Testis (tissue), 3 donors: ENCODE measurements around the gene LDHD. TPM values are rescaled to one million over a fixed set of nuclear protein-coding genes. Genes with fewer than 3 reads are reported as not detected.

ENCODE experiments used
- DNase-seq: peaks from one replicate; pipeline ENCODE4 v3.0.0-alpha.2; 2019
- H3K27ac ChIP-seq, 2 donors: fragments of 200-600 bp; sonication (generic); one replicate each; pipeline ENCODE4 v1.5.1; 2019
- H3K27me3 ChIP-seq: fragments of 200-600 bp; sonication (generic); one replicate; pipeline ENCODE4 v1.5.1; 2019
- H3K36me3 ChIP-seq: fragments of 200-600 bp; sonication (generic); one replicate; pipeline ENCODE4 v1.5.1; 2017; ENCODE audit warnings: low read depth; ENCODE audit errors: missing control alignments
- H3K4me1 ChIP-seq: fragments of 200-600 bp; sonication (generic); one replicate; pipeline ENCODE4 v1.5.1; 2019
- H3K4me3 ChIP-seq, 2 donors: fragments of 200-600 bp; sonication (generic); one replicate each; pipeline ENCODE4 v1.5.1; 2017 to 2019
- H3K9me3 ChIP-seq: fragments of 200-600 bp; sonication (generic); one replicate; pipeline ENCODE4 v1.5.1; 2017
- CTCF ChIP-seq, 3 experiments: fragments of 450-650 bp in 2 of 3; fragments of 200-600 bp in 1 of 3; sonication (generic) in 1 of 3; IDR thresholded peaks; one replicate each; pipeline ENCODE4 v1.5.1; 2016 to 2019; ENCODE audit warnings: antibody characterized with exemption in 3 of 3, mild to moderate bottlenecking in 2 of 3, moderate library complexity in 1 of 3
- POLR2A ChIP-seq: fragments of 450-650 bp; IDR thresholded peaks from one replicate; pipeline ENCODE4 v1.6.1; 2017; ENCODE audit warnings: antibody characterized with exemption, mild to moderate bottlenecking, moderate library complexity
- WGBS, 2 donors: methylation state at CpG; one replicate each; pipeline ENCODE4 v1.1.5; 2018; 5-methylcytosine and 5-hydroxymethylcytosine counted together
- intact Hi-C: fragments of 100-400 bp; cut with DNase I; formaldehyde crosslinking; loops from one replicate; pipeline ENCODE4 v1.15.1; 2023; ENCODE audit warnings: low total_unique reads
- polyA plus RNA-seq: library from polyadenylated mRNA; stranded (reverse); fragments of 350-450 nt; fragmentation: Illumina TruSeq; extraction: RNeasy Lipid Tissue Mini Kit (QIAGEN cat#74804); gene quantifications from one replicate; pipeline ENCODE4 v1.2.3, GENCODE V29; 2014; ENCODE audit warnings: low read depth, low replicate concordance; ENCODE audit not compliant: insufficient read depth
- total RNA-seq, 2 donors: library from RNA; depleted of rRNA; stranded (reverse); fragments of >200 nt; gene quantifications; one replicate each; pipeline ENCODE4 v1.2.3, GENCODE V29; 2016

LDHD gene
- total and polyA plus RNA-seq, 3 donors from 2014 or later: 4.2 to 14.4 (median 5.0) TPM

GRCh38 chr16:75074920-75075687 lies 41.5 kb downstream of the LDHD start:
- TF ChIP-seq POLR2A: no peak
- TF ChIP-seq CTCF (IDR thresholded peaks at IDR 0.05): no peak
- Histone ChIP-seq H3K36me3 (no peaks in the 10 kb centered on the region), H3K27ac (no peak overlapping the region), H3K9me3 (no peaks in the 10 kb centered on the region), H3K4me3 (no peak overlapping the region), H3K27me3 (no peaks in the 10 kb centered on the region), H3K4me1 (peaks cover 5% of the 10 kb centered on the region)
- 75 to 76% methylated on average over 11 to 12 of the region's 12 CpGs for WGBS, 2 donors
- intact Hi-C loops: no loop called here
- no peak for DNase-seq

GRCh38 chr16:75074304-75074793 lies 42.2 kb downstream of the LDHD start:
- intact Hi-C loops: no loop called here
- H3K9me3 ChIP-seq: no peaks in the 10 kb centered on the region
- no peak overlapping the region for H3K4me3 ChIP-seq
- WGBS, 2 donors: 93 to 94% methylated on average over 4 of the region's 4 CpGs
- H3K27ac ChIP-seq: no peak overlapping the region
- DNase-seq: no peak
- TF ChIP-seq POLR2A: no peak
- TF ChIP-seq CTCF (IDR thresholded peaks at IDR 0.05): no peak
- peaks cover 11% of the 10 kb centered on the region for H3K4me1 ChIP-seq
- no peaks in the 10 kb centered on the region for H3K27me3 ChIP-seq
- no peaks in the 10 kb centered on the region for H3K36me3 ChIP-seq

GRCh38 chr16:75073545-75074303 lies 42.9 kb downstream of the LDHD start:
- TF ChIP-seq POLR2A (no peak), CTCF (IDR thresholded peaks at IDR 0.05) (no peak)
- Histone ChIP-seq H3K27ac (no peak overlapping the region), H3K4me3 (no peak overlapping the region), H3K4me1 (peaks cover 11% of the 10 kb centered on the region), H3K27me3 (no peaks in the 10 kb centered on the region), H3K36me3 (no peaks in the 10 kb centered on the region), H3K9me3 (no peaks in the 10 kb centered on the region)
- WGBS, 2 donors: 87 to 93% methylated on average over 20 of the region's 20 CpGs
- DNase-seq: no peak
- intact Hi-C loops: no loop called here

DNA sequence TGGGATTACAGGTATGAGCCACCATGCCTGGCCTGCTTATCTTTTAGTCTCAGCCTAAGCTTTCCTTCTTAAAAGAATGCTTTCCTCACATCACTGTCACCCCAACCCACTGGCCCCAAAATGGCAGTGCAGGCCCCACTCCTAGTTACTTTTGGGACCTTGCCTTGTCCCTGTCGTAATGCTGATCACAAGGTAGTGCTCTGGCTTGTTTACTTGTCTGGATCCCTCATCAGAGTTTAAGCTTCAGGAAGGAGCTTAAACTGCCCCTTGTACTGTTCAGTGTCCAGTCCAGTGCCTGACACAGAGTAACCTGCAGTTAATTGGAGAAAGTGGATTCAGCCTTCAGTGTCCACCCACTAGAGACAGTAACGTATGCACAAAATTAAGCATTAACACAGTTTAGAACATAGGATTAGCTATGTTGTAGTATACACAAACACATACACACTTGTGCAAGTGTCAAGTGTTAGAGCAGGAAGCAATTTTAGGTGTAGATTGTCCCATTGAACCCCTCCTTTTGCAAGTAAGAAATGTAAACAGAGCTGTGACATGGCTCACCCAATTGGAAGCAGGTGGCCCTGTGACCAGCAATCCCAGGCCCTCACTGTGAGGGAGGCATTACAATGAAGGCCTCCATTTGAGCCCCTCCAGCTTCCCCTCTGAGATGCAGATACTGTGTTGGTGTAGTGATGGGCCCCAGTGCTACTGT lies 44.2 kb downstream of the LDHD start:
- no peaks in the 10 kb centered on the region for H3K36me3 ChIP-seq
- 92 to 97% methylated on average over 2 of the region's 2 CpGs for WGBS, 2 donors
- no peak for DNase-seq
- H3K9me3 ChIP-seq: no peaks in the 10 kb centered on the region
- TF ChIP-seq POLR2A (no peak), CTCF (IDR thresholded peaks at IDR 0.05) (no peak)
- H3K4me1 ChIP-seq: peaks cover 11% of the 10 kb centered on the region
- no peak overlapping the region for H3K27ac ChIP-seq
- H3K4me3 ChIP-seq: no peak overlapping the region
- intact Hi-C loops: no loop called here
- no peaks in the 10 kb centered on the region for H3K27me3 ChIP-seq
